Astrocyte of the cerebellum (primary cell): ENCODE measurements around the gene KCNT2.

Source experiments
- DNase-seq: peaks from one replicate; pipeline ENCODE4 v3.0.0-alpha.2; 2011; ENCODE audit warnings: low read depth
- H3K4me3 ChIP-seq: 2 replicates; pipeline ENCODE4 v1.5.1; 2011; ENCODE audit warnings: mild to moderate bottlenecking, low read depth, low read length, moderate library complexity
- in situ Hi-C: cut with HindIII; loops from 2 replicates; pipeline ENCODE4 v1.10.0; 2017; ENCODE audit warnings: low sequenced_read_pairs
- TF ChIP-seq, protein P1 (sequence below): IDR thresholded peaks from 2 replicates; pipeline ENCODE4 v1.5.1; 2012; ENCODE audit warnings: low read length, low read depth, moderate library complexity, mild to moderate bottlenecking; ENCODE audit errors: missing control alignments

KCNT2 gene

DNA sequence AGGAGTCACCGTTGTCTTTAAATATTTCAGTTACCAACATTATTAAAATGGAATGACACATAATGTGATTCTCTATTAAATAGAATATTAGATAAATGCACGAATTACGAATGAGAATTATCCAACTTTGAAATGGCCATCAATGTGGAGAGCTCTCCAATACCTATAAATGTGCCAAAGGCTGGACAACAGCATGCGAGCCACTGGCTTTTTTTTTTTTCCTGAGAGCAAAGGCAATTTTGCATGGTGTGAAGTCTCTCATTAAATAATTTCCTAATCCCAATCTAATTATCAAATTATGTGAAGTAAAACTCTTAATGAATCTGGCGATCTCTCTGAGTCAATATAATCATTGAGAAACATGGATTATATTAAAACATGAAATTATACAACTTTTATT lies 113.5 kb downstream of the KCNT2 start:
- TF ChIP-seq, protein P1, sequence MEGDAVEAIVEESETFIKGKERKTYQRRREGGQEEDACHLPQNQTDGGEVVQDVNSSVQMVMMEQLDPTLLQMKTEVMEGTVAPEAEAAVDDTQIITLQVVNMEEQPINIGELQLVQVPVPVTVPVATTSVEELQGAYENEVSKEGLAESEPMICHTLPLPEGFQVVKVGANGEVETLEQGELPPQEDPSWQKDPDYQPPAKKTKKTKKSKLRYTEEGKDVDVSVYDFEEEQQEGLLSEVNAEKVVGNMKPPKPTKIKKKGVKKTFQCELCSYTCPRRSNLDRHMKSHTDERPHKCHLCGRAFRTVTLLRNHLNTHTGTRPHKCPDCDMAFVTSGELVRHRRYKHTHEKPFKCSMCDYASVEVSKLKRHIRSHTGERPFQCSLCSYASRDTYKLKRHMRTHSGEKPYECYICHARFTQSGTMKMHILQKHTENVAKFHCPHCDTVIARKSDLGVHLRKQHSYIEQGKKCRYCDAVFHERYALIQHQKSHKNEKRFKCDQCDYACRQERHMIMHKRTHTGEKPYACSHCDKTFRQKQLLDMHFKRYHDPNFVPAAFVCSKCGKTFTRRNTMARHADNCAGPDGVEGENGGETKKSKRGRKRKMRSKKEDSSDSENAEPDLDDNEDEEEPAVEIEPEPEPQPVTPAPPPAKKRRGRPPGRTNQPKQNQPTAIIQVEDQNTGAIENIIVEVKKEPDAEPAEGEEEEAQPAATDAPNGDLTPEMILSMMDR = no peak
- H3K4me3 ChIP-seq = no peak overlapping the region
- in situ Hi-C loops = no loop called here
- no peak for DNase-seq

DNA sequence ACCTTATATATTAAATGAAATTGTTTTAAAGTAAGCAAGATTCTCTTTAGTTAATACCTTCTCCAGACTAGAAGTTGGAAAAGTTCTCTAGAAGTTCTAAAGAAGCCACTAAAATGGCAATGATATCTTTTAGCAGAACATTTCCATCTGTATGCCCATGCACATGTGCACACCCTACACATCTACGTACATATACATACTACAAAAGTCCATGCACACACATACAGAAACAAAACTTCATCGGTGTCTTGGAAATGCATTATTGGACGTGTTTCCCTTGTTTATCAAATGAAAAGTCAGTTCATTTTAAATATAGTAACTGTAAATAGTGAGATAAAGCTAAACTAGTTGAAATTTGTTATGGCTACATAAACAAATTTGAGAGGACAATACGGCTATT lies 114.4 kb downstream of the KCNT2 start:
- TF ChIP-seq, protein P1 = no peak
- no peak for DNase-seq
- no peak overlapping the region for H3K4me3 ChIP-seq
- in situ Hi-C loops = no loop called here

DNA sequence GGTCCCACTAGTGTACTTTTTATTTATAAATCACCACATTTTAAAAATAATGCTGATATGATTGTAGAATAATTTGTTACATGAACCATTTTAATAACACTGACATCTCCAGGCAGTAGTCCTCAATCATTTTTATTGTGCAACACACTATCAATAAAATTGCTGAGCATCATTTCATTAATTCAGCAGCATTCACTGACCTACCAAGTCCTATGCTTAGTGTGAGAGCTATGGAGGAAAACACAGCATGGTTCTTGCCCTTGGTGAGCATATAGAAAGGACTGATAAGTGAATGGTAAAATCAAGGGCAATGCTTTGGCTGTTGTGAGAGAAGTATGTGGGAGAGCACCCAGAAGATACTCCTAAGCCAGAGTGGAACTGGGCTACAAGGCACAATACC lies 119.7 kb downstream of the KCNT2 start:
- in situ Hi-C loops = no loop called here
- TF ChIP-seq, protein P1 = no peak
- H3K4me3 ChIP-seq = no peak overlapping the region
- DNase-seq = no peak

DNA sequence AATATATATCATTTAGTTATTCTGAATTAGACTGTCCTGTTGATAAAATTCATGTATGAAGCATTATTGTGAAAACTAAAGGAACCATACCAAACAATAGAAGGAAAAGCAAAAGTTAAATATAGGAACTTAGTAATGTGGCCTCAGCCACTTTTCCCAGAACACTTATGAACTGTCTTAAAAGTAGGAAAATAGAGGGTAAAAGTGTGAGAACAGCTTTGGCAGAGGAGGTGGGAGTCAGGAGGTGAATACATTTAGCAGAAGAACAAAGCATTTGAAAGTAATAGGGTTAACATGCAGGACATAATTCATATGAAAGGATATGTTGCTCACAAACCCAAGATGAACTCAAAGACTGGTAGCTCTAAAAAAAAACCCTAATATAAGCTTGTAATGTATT lies 121.9 kb downstream of the KCNT2 start:
- DNase-seq = no peak
- in situ Hi-C loops = no loop called here
- no peak overlapping the region for H3K4me3 ChIP-seq
- TF ChIP-seq, protein P1 = no peak

GRCh38 chr1:196481616-196482015 lies 126.6 kb downstream of the KCNT2 start:
- in situ Hi-C loops = no loop called here
- H3K4me3 ChIP-seq = no peak overlapping the region
- TF ChIP-seq, protein P1 = no peak
- DNase-seq = no peak

DNA sequence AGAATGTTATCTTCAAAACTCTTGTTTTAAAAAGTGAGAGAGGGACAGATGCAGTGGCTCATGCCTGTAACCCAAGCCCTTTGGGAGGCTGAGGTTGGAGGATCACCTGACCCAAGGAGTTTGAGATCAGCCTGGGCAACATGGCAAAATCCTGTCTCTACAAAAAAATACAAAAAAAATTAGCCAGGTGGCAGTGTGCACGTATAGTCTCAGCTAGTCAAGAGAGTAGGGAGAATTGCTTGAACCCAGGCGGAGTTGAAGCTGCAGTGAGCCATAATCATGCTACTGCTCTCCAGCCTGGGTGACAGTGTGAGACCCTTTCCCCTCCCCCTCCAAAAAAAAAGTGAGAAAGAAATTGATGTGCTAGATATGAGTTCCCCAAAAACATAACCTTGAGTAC lies 131.0 kb downstream of the KCNT2 start:
- no peak for DNase-seq
- in situ Hi-C loops = no loop called here
- TF ChIP-seq, protein P1 = no peak

DNA sequence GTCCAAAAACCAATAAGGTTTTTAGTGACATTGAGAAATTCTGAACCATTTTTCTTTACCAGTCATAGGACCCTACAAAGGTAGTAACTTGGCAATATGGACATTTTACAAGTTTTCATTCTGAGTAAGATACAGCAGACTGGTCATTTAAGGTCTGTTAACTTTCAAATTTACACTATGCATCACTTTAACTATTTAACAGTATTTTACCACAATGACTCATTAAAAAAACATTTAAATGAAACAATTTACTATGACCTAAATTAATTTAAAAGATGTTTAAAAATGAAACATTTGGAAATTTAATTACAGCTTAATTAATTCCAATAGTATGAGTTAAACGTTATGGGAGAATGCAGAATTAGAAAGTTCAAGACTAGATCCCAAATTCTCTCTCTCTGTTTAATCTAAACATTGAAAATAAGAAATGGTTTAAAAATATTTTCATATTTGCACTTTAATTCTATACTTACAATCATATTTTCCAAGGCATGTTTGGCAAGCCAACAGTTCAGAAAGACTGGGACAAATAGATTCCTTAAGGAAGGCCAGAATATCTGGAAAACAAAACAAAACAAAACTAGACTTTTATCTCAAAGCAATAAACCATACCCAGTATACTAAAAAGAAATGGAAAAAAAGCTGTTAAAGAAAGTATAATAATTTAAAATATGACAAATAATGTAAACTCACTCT lies 140.9 kb downstream of the KCNT2 start:
- TF ChIP-seq, protein P1 = no peak
- no peak for DNase-seq
- H3K4me3 ChIP-seq = no peak overlapping the region
- in situ Hi-C loops = no loop called here

More for the DNA sequence above, 131.0 kb downstream of the KCNT2 start:
- H3K4me3 ChIP-seq = no peak overlapping the region
